Non-pigmented ciliary epithelial cell (primary cell): ENCODE measurements around the gene APPBP2.

ENCODE experiments used
- DNase-seq: peaks from one replicate; pipeline ENCODE4 v3.0.0-alpha.2; 2010; ENCODE audit warnings: low read depth

APPBP2 gene

DNA sequence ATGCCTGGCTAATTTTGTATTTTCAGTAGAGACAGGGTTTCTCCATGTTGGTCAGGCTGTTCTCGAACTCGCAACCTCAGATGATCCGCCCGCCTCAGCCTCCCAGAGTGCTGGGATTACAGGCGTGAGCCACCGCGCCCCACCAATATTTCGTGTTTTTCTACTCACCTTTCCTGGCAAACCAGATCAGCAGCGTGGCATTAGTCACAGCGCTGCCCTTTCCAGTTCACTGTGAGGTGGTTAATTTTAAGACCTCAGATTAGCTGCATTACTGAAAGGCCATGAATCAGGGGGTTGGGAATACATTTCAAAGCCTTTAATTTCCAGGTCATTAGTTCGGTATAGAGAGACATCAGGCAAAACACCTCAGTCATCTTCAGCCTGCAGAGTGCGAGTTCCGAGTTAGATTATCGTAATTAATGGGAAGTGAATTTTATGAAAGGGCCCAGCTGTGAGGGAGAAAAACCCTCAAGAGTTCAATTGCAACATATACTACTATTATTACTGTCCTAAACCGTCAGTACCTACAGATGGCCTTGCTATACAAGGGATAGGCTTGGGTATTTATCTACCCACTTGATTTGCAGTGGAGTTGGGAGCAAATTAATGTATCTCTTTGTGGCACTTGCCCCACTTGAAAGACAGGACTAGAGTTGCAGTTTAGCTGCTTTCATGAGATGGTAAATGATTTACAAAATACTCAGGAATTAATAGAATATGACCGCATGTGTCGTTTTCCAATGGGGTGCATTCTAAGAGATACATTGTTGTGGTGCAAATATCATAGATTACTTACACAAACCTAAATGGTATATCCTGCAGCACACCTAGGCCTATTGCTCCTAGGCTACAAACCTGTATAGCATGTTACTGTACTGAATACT lies 132.0 kb downstream of the APPBP2 start:
- DNase-seq = no peak
